HFF-Myc (cell line): ENCODE data around the gene HYAL4.
"Not testable (repeated sequence)": the region's sequence is repeated elsewhere in the genome, so short reads cannot be mapped to it uniquely, and the experiment has no call there.

Experiments
- DNase-seq: peaks from one replicate; pipeline ENCODE4 v3.0.0-alpha.2; 2011; ENCODE audit warnings: low read depth; ENCODE audit errors: extremely low read depth
- H3K4me3 ChIP-seq: replicated peaks from 2 replicates; pipeline ENCODE4 v1.5.1; 2011; ENCODE audit warnings: low read depth, mild to moderate bottlenecking, control low read depth, low read length
- CTCF ChIP-seq: IDR thresholded peaks from 2 replicates; pipeline ENCODE4 v1.5.1; 2012; ENCODE audit warnings: mild to moderate bottlenecking, low read depth, low read length, control low read depth; ENCODE audit errors: missing control alignments

HYAL4 gene

GRCh38 chr7:123846217-123846891, 1.4 kb downstream of the HYAL4 start:
- H3K4me3 ChIP-seq = no peak overlapping the region
- no peak for TF ChIP-seq CTCF
- no peak for DNase-seq

- no peak for TF ChIP-seq CTCF
- DNase-seq = no peak
- no peak overlapping the region for H3K4me3 ChIP-seq
Measured at GRCh38 chr7:123847868-123848267, 2.9 kb downstream of the HYAL4 start.

DNA sequence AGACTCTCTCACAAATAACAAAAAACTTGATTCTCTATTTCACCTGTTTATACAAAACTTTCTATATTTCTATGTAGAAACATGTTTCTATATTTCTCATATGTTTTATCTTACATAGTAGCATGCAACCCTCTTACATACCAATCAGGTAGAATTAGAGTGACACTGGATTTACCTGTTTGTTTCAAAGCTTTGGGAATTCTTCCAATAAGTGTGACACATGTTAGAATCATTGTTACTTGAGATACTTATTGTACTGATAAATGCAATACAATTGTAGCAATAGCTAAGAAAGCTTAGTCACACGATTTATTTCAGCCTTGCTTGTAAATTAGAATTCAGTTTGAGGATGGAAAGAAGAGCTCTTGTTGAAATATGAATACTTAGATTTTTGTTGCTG, 4.9 kb downstream of the HYAL4 start:
- no peak overlapping the region for H3K4me3 ChIP-seq
- TF ChIP-seq CTCF = no peak
- DNase-seq = no peak

- not testable (repeated sequence) for H3K4me3 ChIP-seq, DNase-seq
Measured at GRCh38 chr7:123851404-123851803, 6.4 kb downstream of the HYAL4 start.

GRCh38 chr7:123854291-123854690, 9.3 kb downstream of the HYAL4 start:
- H3K4me3 ChIP-seq = not testable (repeated sequence)

GRCh38 chr7:123856428-123856827, 11.5 kb downstream of the HYAL4 start:
- H3K4me3 ChIP-seq, DNase-seq: not testable (repeated sequence)

More at GRCh38 chr7:123854291-123854690, 9.3 kb downstream of the HYAL4 start:
- DNase-seq = not testable (repeated sequence)

GRCh38 chr7:123860848-123861247, 15.9 kb downstream of the HYAL4 start:
- no peak for TF ChIP-seq CTCF
- DNase-seq = no peak
- no peak overlapping the region for H3K4me3 ChIP-seq

GRCh38 chr7:123862775-123863174, 17.8 kb downstream of the HYAL4 start:
- no peak overlapping the region for H3K4me3 ChIP-seq
- no peak for TF ChIP-seq CTCF
- no peak for DNase-seq
